Measurements from ENCODE around the gene ELP5.

DNA sequence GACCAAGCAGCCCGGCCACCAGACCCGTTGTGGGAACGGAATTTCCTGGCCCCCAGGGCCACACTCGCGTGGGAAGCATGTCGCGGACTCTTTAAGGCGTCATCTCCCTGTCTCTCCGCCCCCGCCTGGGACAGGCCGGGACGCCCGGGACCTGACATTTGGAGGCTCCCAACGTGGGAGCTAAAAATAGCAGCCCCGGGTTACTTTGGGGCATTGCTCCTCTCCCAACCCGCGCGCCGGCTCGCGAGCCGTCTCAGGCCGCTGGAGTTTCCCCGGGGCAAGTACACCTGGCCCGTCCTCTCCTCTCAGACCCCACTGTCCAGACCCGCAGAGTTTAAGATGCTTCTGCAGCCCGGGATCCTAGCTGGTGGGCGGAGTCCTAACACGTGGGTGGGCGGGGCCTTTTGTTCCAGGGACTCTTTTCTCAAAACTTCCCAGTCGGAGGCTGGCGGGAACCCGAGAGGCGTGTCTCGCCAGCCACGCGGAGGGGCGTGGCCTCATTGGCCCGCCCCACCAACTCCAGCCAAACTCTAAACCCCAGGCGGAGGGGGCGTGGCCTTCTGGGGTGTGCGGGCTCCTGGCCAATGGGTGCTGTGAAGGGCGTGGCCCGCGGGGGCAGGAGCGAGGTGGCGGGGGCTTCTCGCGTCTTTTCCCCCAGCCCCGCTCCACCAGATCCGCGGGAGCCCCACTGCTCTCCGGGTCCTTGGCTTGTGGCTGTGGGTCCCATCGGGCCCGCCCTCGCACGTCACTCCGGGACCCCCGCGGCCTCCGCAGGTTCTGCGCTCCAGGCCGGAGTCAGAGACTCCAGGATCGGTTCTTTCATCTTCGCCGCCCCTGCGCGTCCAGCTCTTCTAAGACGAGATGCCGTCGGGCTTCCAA is 29.3 kb downstream of the ELP5 start, which contains the start of gene SLC2A4:
- TF ChIP-seq, protein P1, sequence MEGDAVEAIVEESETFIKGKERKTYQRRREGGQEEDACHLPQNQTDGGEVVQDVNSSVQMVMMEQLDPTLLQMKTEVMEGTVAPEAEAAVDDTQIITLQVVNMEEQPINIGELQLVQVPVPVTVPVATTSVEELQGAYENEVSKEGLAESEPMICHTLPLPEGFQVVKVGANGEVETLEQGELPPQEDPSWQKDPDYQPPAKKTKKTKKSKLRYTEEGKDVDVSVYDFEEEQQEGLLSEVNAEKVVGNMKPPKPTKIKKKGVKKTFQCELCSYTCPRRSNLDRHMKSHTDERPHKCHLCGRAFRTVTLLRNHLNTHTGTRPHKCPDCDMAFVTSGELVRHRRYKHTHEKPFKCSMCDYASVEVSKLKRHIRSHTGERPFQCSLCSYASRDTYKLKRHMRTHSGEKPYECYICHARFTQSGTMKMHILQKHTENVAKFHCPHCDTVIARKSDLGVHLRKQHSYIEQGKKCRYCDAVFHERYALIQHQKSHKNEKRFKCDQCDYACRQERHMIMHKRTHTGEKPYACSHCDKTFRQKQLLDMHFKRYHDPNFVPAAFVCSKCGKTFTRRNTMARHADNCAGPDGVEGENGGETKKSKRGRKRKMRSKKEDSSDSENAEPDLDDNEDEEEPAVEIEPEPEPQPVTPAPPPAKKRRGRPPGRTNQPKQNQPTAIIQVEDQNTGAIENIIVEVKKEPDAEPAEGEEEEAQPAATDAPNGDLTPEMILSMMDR (conservative IDR thresholded peaks at IDR 0.05; ENCODE audit: low read length), result no peak
- no peak for TF ChIP-seq EZH2phosphoT487 (IDR thresholded peaks at IDR 0.05; ENCODE audit: borderline replicate concordance, low read depth, low read length)

Measured in OCI-LY7 (cell line).